Activated naive CD4-positive, alpha-beta T cell treated with anti-CD3 and anti-CD28 coated beads, Interleukin-2, amount 50 U/mL, for 24 hours (primary cell): ENCODE measurements around the gene GABRR3.

ENCODE experiments used
- H3K27ac Mint-ChIP-seq: one replicate; pipeline ENCODE4 v1.8.0; 2021; ENCODE audit warnings: mild to moderate bottlenecking, mixed read lengths
- H3K27me3 Mint-ChIP-seq: one replicate; pipeline ENCODE4 v1.8.0; 2021; ENCODE audit warnings: mixed read lengths
- H3K36me3 Mint-ChIP-seq: one replicate; pipeline ENCODE4 v1.8.0; 2021; ENCODE audit warnings: mixed read lengths
- H3K4me1 Mint-ChIP-seq: one replicate; pipeline ENCODE4 v1.8.0; 2021; ENCODE audit warnings: mixed read lengths
- H3K4me3 Mint-ChIP-seq: one replicate; pipeline ENCODE4 v1.8.0; 2021; ENCODE audit warnings: mild to moderate bottlenecking, mixed read lengths
- H3K9me3 Mint-ChIP-seq: one replicate; pipeline ENCODE4 v1.8.0; 2021; ENCODE audit warnings: mixed read lengths

GABRR3 gene

DNA sequence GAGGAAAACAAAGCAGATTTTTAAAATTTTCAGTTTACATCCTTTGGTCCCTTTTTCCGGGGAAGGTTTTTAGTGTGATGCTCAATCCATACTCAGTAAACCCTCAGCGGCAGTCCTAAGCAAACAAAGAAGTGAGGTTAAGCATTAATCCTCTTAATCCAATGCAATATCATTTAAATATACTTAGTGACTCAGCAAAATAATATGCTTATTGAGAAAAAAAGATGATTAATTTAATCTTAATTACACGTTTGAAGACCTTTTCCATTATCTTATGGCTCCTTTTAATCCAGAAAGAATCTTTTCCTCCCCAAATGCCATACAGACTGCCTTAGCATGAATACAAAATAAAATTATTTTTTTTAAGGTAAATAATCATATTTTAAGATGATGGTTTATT, at the start of gene GABRR3:
GABRR3 (minus strand) TSS at position 108 of the 400 bp plus-strand sequence. CDS start 328 bp downstream, outside the sequence.
- peaks cover 1% of the 10 kb centered on the region for H3K27me3 Mint-ChIP-seq
- H3K4me1 Mint-ChIP-seq = peaks cover 7% of the 10 kb centered on the region
- H3K9me3 Mint-ChIP-seq = no peaks in the 10 kb centered on the region
- H3K36me3 Mint-ChIP-seq = no peaks in the 10 kb centered on the region
- no peak within 1 kb of the TSS for H3K27ac Mint-ChIP-seq
- no peak within 1 kb of the TSS for H3K4me3 Mint-ChIP-seq

- Mint-ChIP-seq H3K36me3 (no peaks in the 10 kb centered on the region), H3K9me3 (no peaks in the 10 kb centered on the region), H3K27me3 (peaks cover 9% of the 10 kb centered on the region), H3K4me3 (no peak overlapping the region), H3K4me1 (no peaks in the 10 kb centered on the region), H3K27ac (no peak overlapping the region)
Measured at GRCh38 chr3:98073486-98073885, 38.4 kb upstream of the GABRR3 start.

DNA sequence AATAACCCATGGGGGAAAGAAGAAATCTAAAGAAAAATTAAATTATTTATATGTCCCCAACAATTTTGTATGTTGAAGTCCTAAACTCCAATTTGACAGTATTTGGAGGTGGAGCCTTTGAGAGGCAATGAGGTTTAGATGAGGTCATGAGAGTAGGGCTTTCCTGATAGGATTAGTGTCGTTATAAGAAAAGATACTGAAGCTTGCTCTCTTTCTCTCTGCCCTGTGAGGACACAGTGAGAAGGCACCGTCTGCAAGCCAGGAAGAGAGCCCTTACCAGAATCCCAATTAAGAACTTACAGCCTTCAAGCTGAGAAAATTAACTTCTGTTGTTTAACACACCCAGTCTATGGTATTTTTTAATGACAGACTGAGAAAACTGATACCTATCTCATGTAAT, 35.7 kb upstream of the GABRR3 start:
- Mint-ChIP-seq H3K4me1 (no peaks in the 10 kb centered on the region), H3K9me3 (no peaks in the 10 kb centered on the region), H3K27me3 (peaks cover 11% of the 10 kb centered on the region), H3K27ac (no peak overlapping the region), H3K36me3 (no peaks in the 10 kb centered on the region), H3K4me3 (no peak overlapping the region)

DNA sequence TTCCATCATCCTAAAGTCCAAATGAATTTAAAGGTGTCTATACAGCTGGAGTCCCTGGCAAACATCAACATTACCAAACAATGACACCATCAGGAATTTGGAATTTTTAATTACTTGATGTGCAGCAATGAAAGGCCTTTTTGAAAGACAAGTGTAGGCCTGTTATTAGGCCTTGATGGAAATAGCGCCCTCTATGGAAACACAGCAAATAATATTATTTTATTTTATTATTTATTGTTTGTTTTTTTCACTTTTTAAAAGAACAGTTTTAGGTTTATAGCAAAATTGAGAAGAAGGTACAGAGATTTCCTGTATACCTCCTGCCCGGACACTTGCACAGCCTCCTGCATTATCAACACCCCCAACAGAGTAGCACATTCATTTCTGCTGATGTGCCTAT, 33.7 kb upstream of the GABRR3 start:
- Mint-ChIP-seq H3K4me1 (no peaks in the 10 kb centered on the region), H3K36me3 (no peaks in the 10 kb centered on the region), H3K27ac (no peak overlapping the region), H3K27me3 (peaks cover 16% of the 10 kb centered on the region), H3K9me3 (no peaks in the 10 kb centered on the region), H3K4me3 (no peak overlapping the region)

- Mint-ChIP-seq H3K4me3 (no peak overlapping the region), H3K27me3 (peaks cover 4% of the 10 kb centered on the region), H3K27ac (no peak overlapping the region), H3K9me3 (no peaks in the 10 kb centered on the region), H3K4me1 (no peaks in the 10 kb centered on the region), H3K36me3 (no peaks in the 10 kb centered on the region)
Measured at GRCh38 chr3:98058244-98058960, 23.3 kb upstream of the GABRR3 start.

- H3K27me3 Mint-ChIP-seq = peaks cover 4% of the 10 kb centered on the region
- no peak overlapping the region for H3K4me3 Mint-ChIP-seq
- H3K9me3 Mint-ChIP-seq = no peaks in the 10 kb centered on the region
- H3K36me3 Mint-ChIP-seq = no peaks in the 10 kb centered on the region
- H3K4me1 Mint-ChIP-seq = no peaks in the 10 kb centered on the region
- no peak overlapping the region for H3K27ac Mint-ChIP-seq
Measured at GRCh38 chr3:98057631-98058030, 22.5 kb upstream of the GABRR3 start.

GRCh38 chr3:98056035-98056434, 20.9 kb upstream of the GABRR3 start:
- Mint-ChIP-seq H3K4me3 (no peak overlapping the region), H3K4me1 (no peaks in the 10 kb centered on the region), H3K27ac (no peak overlapping the region), H3K36me3 (no peaks in the 10 kb centered on the region), H3K9me3 (no peaks in the 10 kb centered on the region), H3K27me3 (peaks cover 4% of the 10 kb centered on the region)

DNA sequence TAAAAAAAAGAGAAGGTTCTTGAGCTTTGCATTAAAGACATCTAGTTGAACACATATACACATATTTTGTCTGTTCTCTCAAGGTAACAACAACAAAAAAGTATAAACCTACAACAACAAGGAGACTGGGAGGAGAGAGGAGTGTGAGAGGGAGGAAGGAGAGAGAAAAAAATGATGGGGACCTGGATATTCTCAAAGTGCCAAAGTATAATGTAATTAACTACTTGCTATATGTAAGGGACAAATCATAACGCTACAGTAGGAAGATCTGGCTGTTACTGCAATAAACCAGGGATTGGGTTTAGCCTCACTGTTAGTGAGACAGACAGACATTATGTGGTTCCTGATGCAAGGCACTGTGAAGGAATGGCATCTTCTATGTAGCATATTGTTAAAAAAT, 14.2 kb upstream of the GABRR3 start:
- Mint-ChIP-seq H3K4me3 (no peak overlapping the region), H3K4me1 (no peaks in the 10 kb centered on the region), H3K9me3 (no peaks in the 10 kb centered on the region)

DNA sequence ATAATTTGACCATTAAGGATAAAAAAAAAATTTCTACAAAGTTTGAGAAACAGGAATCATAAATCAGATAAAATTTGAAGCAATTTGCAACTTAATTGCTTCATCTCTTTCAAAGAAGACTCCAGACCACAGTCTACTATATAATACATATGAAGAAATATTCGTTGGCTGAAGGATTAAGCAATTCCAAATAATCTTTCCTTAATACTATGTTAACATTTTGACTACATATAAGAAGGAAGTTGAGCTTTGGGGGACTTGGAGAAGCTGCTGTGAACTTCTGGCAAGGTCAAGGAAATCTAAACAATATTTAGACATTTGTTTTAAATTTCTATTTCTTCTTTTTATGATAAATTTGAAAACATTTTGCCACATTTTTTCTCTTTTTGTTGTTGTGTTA, 13.5 kb upstream of the GABRR3 start:
- no peak overlapping the region for H3K27ac Mint-ChIP-seq
- H3K9me3 Mint-ChIP-seq = no peaks in the 10 kb centered on the region
- no peaks in the 10 kb centered on the region for H3K36me3 Mint-ChIP-seq
- H3K4me1 Mint-ChIP-seq = no peaks in the 10 kb centered on the region
- H3K27me3 Mint-ChIP-seq = peaks cover 10% of the 10 kb centered on the region
- H3K4me3 Mint-ChIP-seq = no peak overlapping the region

More for the DNA sequence above, 14.2 kb upstream of the GABRR3 start:
- Mint-ChIP-seq H3K27ac (no peak overlapping the region), H3K27me3 (peaks cover 9% of the 10 kb centered on the region), H3K36me3 (no peaks in the 10 kb centered on the region)

DNA sequence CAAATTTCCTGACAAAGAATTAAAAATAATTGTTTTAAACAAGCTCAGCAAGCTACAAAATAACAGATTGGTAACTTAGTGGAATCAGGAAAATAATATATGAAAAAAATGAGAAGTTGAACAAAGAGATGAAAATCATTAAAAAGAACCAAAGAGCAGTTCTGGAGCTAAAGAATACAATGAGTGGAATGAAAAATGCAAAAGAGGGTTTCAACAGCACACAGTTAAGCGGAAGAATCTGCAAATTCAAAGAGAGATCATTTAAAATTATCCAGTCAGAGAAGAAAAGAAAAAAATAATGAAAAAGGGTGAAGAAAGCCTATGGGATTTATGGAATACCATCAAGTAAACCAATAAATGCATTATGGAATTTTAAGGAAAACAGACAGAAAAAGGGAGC, 6.2 kb upstream of the GABRR3 start:
- no peak overlapping the region for H3K4me3 Mint-ChIP-seq
- H3K27me3 Mint-ChIP-seq = peaks cover 17% of the 10 kb centered on the region
- peaks cover 7% of the 10 kb centered on the region for H3K9me3 Mint-ChIP-seq

GRCh38 chr3:98039322-98040024, 4.4 kb upstream of the GABRR3 start:
- H3K4me1 Mint-ChIP-seq = peaks cover 7% of the 10 kb centered on the region
- peaks cover 12% of the 10 kb centered on the region for H3K27me3 Mint-ChIP-seq
- peak overlapping the region; percentile 87 for H3K4me3 Mint-ChIP-seq
- H3K9me3 Mint-ChIP-seq = peaks cover 7% of the 10 kb centered on the region
- peaks cover 3% of the 10 kb centered on the region for H3K36me3 Mint-ChIP-seq
- peak overlapping the region; percentile 78 for H3K27ac Mint-ChIP-seq

More for the DNA sequence above, 6.2 kb upstream of the GABRR3 start:
- peaks cover 7% of the 10 kb centered on the region for H3K4me1 Mint-ChIP-seq
- H3K36me3 Mint-ChIP-seq = peaks cover 3% of the 10 kb centered on the region
- H3K27ac Mint-ChIP-seq = no peak overlapping the region

GRCh38 chr3:98038876-98039275, 3.8 kb upstream of the GABRR3 start:
- Mint-ChIP-seq H3K4me3 (peak overlapping the region; percentile 87), H3K27me3 (peaks cover 13% of the 10 kb centered on the region), H3K9me3 (peaks cover 7% of the 10 kb centered on the region), H3K36me3 (peaks cover 3% of the 10 kb centered on the region), H3K27ac (peak overlapping the region; percentile 78), H3K4me1 (peaks cover 7% of the 10 kb centered on the region)

- Mint-ChIP-seq H3K9me3 (peaks cover 7% of the 10 kb centered on the region), H3K36me3 (peaks cover 3% of the 10 kb centered on the region), H3K27ac (no peak overlapping the region), H3K4me1 (peaks cover 7% of the 10 kb centered on the region), H3K4me3 (no peak overlapping the region), H3K27me3 (peaks cover 12% of the 10 kb centered on the region)
Measured at GRCh38 chr3:98038286-98038685, 3.2 kb upstream of the GABRR3 start.

GRCh38 chr3:98034486-98034885, 629 bp downstream of the GABRR3 start:
- no peak overlapping the region for H3K27ac Mint-ChIP-seq

DNA sequence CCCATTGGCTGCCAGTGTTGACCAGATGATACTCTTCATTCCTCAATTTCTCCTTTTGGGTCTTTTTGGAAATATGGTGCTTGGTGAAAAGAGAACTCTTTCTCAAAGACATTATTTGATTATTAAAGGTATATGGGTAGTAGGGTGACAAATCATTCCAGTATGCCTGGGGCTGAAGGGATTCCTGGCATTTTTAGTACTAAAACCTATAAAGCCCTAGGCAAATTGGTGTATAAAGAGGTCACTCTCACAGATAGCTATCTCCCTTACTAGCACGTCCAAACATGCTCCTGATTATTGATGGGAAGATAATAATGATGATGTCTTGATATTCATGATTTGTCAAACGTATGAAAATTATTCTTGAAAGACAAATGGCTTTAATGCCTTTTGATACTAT, 1.1 kb downstream of the GABRR3 start:
- H3K4me1 Mint-ChIP-seq = peaks cover 9% of the 10 kb centered on the region
- H3K27me3 Mint-ChIP-seq = peaks cover 1% of the 10 kb centered on the region
- H3K36me3 Mint-ChIP-seq = no peaks in the 10 kb centered on the region
- H3K9me3 Mint-ChIP-seq = no peaks in the 10 kb centered on the region
- no peak overlapping the region for H3K4me3 Mint-ChIP-seq
- H3K27ac Mint-ChIP-seq = no peak overlapping the region

More at GRCh38 chr3:98034486-98034885, 629 bp downstream of the GABRR3 start:
- H3K9me3 Mint-ChIP-seq = no peaks in the 10 kb centered on the region
- peaks cover 9% of the 10 kb centered on the region for H3K4me1 Mint-ChIP-seq
- H3K36me3 Mint-ChIP-seq = no peaks in the 10 kb centered on the region
- H3K27me3 Mint-ChIP-seq = peaks cover 1% of the 10 kb centered on the region
- H3K4me3 Mint-ChIP-seq = no peak overlapping the region

GRCh38 chr3:98032904-98033303, 2.2 kb downstream of the GABRR3 start:
- Mint-ChIP-seq H3K9me3 (no peaks in the 10 kb centered on the region), H3K4me1 (peaks cover 16% of the 10 kb centered on the region), H3K27ac (no peak overlapping the region), H3K36me3 (no peaks in the 10 kb centered on the region), H3K27me3 (peaks cover 1% of the 10 kb centered on the region), H3K4me3 (no peak overlapping the region)
